IMR-90 (cell line): ENCODE measurements around the gene OR6K6. TPM values are rescaled to one million over a fixed set of nuclear protein-coding genes. Genes with fewer than 3 reads are reported as not detected.

Experiments
- ATAC-seq: fragments of 200-7000 bp; cut with Tn5 transposase; 2 replicates; pipeline ENCODE4 v1.9.1; 2020; ENCODE audit warnings: low read depth, mild to moderate bottlenecking, moderate library complexity
- BruUV-seq: library from RNA; stranded (reverse); fragments of 400-500 nt; replicated peaks from 2 replicates; lab custom pipeline; 2021; lab: Mats Ljungman, UMichigan
- CTCF ChIA-PET: fragments of 300-600 bp; formaldehyde crosslinking; extraction: SDS; loops from one replicate; lab custom pipeline; 2021; ENCODE audit warnings: antibody characterized with exemption; lab: Yijun Ruan, JAX
- POLR2A ChIA-PET: fragments of 300-600 bp; sonication (Branson Sonifier 250); formaldehyde crosslinking; loops from one replicate; lab custom pipeline; 2022; ENCODE audit warnings: antibody characterized with exemption; ENCODE audit not compliant: unreplicated experiment; lab: Charles Lee
- DNase-seq: peaks from one replicate; pipeline ENCODE4 v3.0.0; 2013
- H2AFZ ChIP-seq: replicated peaks from 2 replicates; pipeline ENCODE3; 2013; ENCODE audit warnings: low read length, mild to moderate bottlenecking; ENCODE audit not compliant: poor library complexity
- H2AK5ac ChIP-seq: 2 replicates; pipeline ENCODE4 v1.6.1; 2013; ENCODE audit warnings: low read depth, low read length, inconsistent platforms
- H2AK9ac ChIP-seq: replicated peaks from 2 replicates; pipeline ENCODE3; 2013; ENCODE audit warnings: mild to moderate bottlenecking, low read depth, low read length, moderate library complexity; ENCODE audit not compliant: poor library complexity
- H2BK120ac ChIP-seq: 2 replicates; pipeline ENCODE4 v1.6.1; 2013; ENCODE audit warnings: low read depth, low read length, inconsistent platforms
- H2BK15ac ChIP-seq: 3 replicates; pipeline ENCODE4 v1.6.1; 2013; ENCODE audit warnings: low read depth, low read length, inconsistent platforms
- H2BK20ac ChIP-seq: 2 replicates; pipeline ENCODE4 v1.6.1; 2013; ENCODE audit warnings: low read depth, mild to moderate bottlenecking, inconsistent platforms, low read length, moderate library complexity
- H2BK5ac ChIP-seq: 2 replicates; pipeline ENCODE4 v1.6.1; 2013; ENCODE audit warnings: mild to moderate bottlenecking, low read depth, low read length, inconsistent platforms; ENCODE audit not compliant: poor library complexity, severe bottlenecking
- H3K14ac ChIP-seq: replicated peaks from 2 replicates; pipeline ENCODE4 v1.6.1; 2013; ENCODE audit warnings: low read depth, low read length, inconsistent platforms
- H3K18ac ChIP-seq: 2 replicates; pipeline ENCODE4 v1.6.1; 2013; ENCODE audit warnings: low read depth, low read length, control low read depth
- H3K23ac ChIP-seq: 2 replicates; pipeline ENCODE4 v1.6.1; 2013; ENCODE audit warnings: low read depth, low read length, inconsistent platforms
- H3K27ac ChIP-seq: 2 replicates; pipeline ENCODE4 v1.5.1; 2013; ENCODE audit warnings: mild to moderate bottlenecking, control low read depth, low read length; ENCODE audit not compliant: insufficient read depth
- H3K27me3 ChIP-seq: 2 replicates; pipeline ENCODE4 v1.6.1; 2013; ENCODE audit warnings: low read length; ENCODE audit not compliant: control insufficient read depth, insufficient read depth
- H3K36me3 ChIP-seq: 2 replicates; pipeline ENCODE4 v1.6.1; 2013; ENCODE audit warnings: low read length, mixed read lengths; ENCODE audit not compliant: control insufficient read depth, insufficient read depth
- H3K4ac ChIP-seq: 2 replicates; pipeline ENCODE4 v1.6.1; 2013; ENCODE audit warnings: low read depth, low read length, inconsistent platforms
- H3K4me1 ChIP-seq: 2 replicates; pipeline ENCODE4 v1.6.1; 2013; ENCODE audit warnings: low read length, mixed read lengths; ENCODE audit not compliant: control insufficient read depth, insufficient read depth
- H3K4me2 ChIP-seq: 2 replicates; pipeline ENCODE4 v1.6.1; 2013; ENCODE audit warnings: low read depth, mild to moderate bottlenecking, control low read depth, low read length, moderate library complexity
- H3K4me3 ChIP-seq: 2 replicates; pipeline ENCODE4 v1.5.1; 2013; ENCODE audit warnings: low read depth, mild to moderate bottlenecking, control low read depth, low read length, moderate library complexity; ENCODE audit not compliant: insufficient read depth
- H3K56ac ChIP-seq: 2 replicates; pipeline ENCODE4 v1.6.1; 2013; ENCODE audit warnings: low read length, inconsistent platforms; ENCODE audit not compliant: insufficient read depth; ENCODE audit errors: extremely low read depth
- H3K79me1 ChIP-seq, 2 experiments: 2 replicates each; pipeline ENCODE4 v1.6.1; 2013; ENCODE audit warnings: low read length in 2 of 2, inconsistent platforms in 1 of 2, low read depth in 1 of 2
- H3K9ac ChIP-seq: 2 replicates; pipeline ENCODE4 v1.6.1; 2013; ENCODE audit warnings: low read depth, low read length, control low read depth
- H3K9me1 ChIP-seq: 2 replicates; pipeline ENCODE4 v1.6.1; 2013; ENCODE audit warnings: low read length, inconsistent platforms; ENCODE audit not compliant: insufficient read depth
- H3K9me3 ChIP-seq: 2 replicates; pipeline ENCODE4 v1.6.1; 2013; ENCODE audit warnings: low read length; ENCODE audit not compliant: control insufficient read depth, insufficient read depth
- H4K20me1 ChIP-seq: 2 replicates; pipeline ENCODE4 v1.6.1; 2013; ENCODE audit warnings: low read length, inconsistent platforms; ENCODE audit not compliant: insufficient read depth
- H4K5ac ChIP-seq: 2 replicates; pipeline ENCODE4 v1.6.1; 2013; ENCODE audit warnings: mild to moderate bottlenecking, low read depth, low read length, control low read depth
- H4K8ac ChIP-seq, 2 experiments: 2 replicates each; pipeline ENCODE4 v1.6.1; 2013; ENCODE audit warnings: low read depth in 2 of 2, low read length in 2 of 2, control low read depth in 1 of 2, inconsistent platforms in 1 of 2
- H4K91ac ChIP-seq: 2 replicates; pipeline ENCODE4 v1.6.1; 2013; ENCODE audit warnings: low read depth, low read length, inconsistent platforms; ENCODE audit not compliant: insufficient read depth
- BHLHE40 ChIP-seq: fragments of 150-350 bp; IDR thresholded peaks from 2 replicates; pipeline ENCODE4 v1.6.1; 2016; ENCODE audit warnings: mild to moderate bottlenecking, low read depth, low read length
- CTCF ChIP-seq: conservative IDR thresholded peaks from 2 replicates; pipeline ENCODE4 v1.5.1; 2012; ENCODE audit warnings: mild to moderate bottlenecking, low read depth, low read length, improper control_type of control experiment
- WGBS, 2 experiments: methylation state at CpG; one replicate each; pipeline versions ENCODE4 v1.1.5 to v1.1.7; 2013; ENCODE audit warnings: missing lambda C conversion rate in 2 of 2; ENCODE audit not compliant: insufficient read length in 1 of 2; ENCODE audit errors: extremely low coverage in 2 of 2; 5-methylcytosine and 5-hydroxymethylcytosine counted together
- dilution Hi-C: fragments of 300-500 bp; cut with HindIII; formaldehyde crosslinking; loops from one replicate; pipeline ENCODE4 v1.14.3; 2018; ENCODE audit warnings: low sequenced_read_pairs; ENCODE audit not compliant: unreplicated experiment
- in situ Hi-C: fragments of 300-500 bp; cut with MboI; formaldehyde crosslinking; loops from 3 replicates; pipeline ENCODE4 v1.14.3; 2019; ENCODE audit warnings: low sequenced_read_pairs, inconsistent platforms, mixed read lengths
- intact Hi-C: fragments of 100-400 bp; cut with micrococcal nuclease; formaldehyde crosslinking; loops from 2 replicates; pipeline ENCODE4 v1.10.0; 2022
- polyA plus RNA-seq, 3 experiments: library from polyadenylated mRNA; depleted of rRNA; stranded (reverse); fragments of >200 nt; gene quantifications; 2 replicates each; pipeline ENCODE4 v1.2.3, GENCODE V29; 2012; ENCODE audit warnings: low replicate concordance in 1 of 3
- total RNA-seq: library from RNA; depleted of rRNA; stranded (reverse); fragments of >200 nt; gene quantifications from 2 replicates; pipeline ENCODE4 v1.2.3, GENCODE V29; 2012

The OR6K6 gene
- total and polyA plus RNA-seq, 2 of the 4 experiments (the other 2 are of a cell fraction), result not detected

DNA sequence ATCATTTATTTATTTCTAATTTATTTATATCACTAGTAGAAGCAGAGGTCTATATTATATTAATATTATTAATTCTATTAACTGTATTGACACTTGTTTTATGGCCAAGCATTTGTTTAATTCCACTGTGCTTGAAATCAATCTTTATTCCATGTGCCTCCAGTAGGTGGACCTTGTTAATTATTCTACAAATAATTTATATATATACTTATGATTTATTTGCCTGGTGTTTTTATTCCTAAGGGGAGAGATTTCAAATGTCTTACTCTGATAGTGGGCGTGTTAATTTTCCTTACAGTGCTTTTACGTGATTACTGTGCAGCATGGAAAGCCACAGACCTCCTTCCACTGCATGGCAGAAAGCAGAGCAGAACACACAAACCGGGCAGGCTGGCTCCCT lies 44.0 kb downstream of the OR6K6 start:
- peak overlapping the region; percentile 39 for H2AFZ ChIP-seq
- BruUV-seq, result no TSS peak
- TF ChIP-seq CTCF (peak; percentile 13; the same call in 1 of the 2 replicates), BHLHE40 (no peak)
- no peaks in the 10 kb centered on the region for H3K9me1 ChIP-seq
- H3K9ac ChIP-seq, result no peak overlapping the region
- dilution Hi-C loops (no loop called here), in situ Hi-C loops (no loop called here), intact Hi-C loops (loop anchor here (10.0 kb wide), 1 partner anchor 276 kb away; the partner anchor contains the start of gene AIM2)
- no peak overlapping the region for H4K5ac ChIP-seq
- no peak overlapping the region for H4K91ac ChIP-seq
- H3K27ac ChIP-seq, result no peak overlapping the region
- H2BK20ac ChIP-seq, result no peak overlapping the region
- no peak overlapping the region for H4K8ac ChIP-seq
- no peak overlapping the region for H3K18ac ChIP-seq
- H2BK120ac ChIP-seq, result no peak overlapping the region
- no peak overlapping the region for H3K23ac ChIP-seq
- no peak overlapping the region for H2AK5ac ChIP-seq
- no peak overlapping the region for H3K4ac ChIP-seq
- H3K9me3 ChIP-seq, result no peaks in the 10 kb centered on the region
- no peak overlapping the region for H3K4me3 ChIP-seq
- no peak overlapping the region for H3K56ac ChIP-seq
- no peak overlapping the region for H2AK9ac ChIP-seq
- WGBS, 2 experiments, result no CpG with 5 or more reads among the region's 3 CpGs
- ATAC-seq (no peak), DNase-seq (no peak)
- H3K4me2 ChIP-seq, result no peak overlapping the region
- no peak overlapping the region for H2BK15ac ChIP-seq
- no peak overlapping the region for H2BK5ac ChIP-seq
- CTCF ChIA-PET, result no interaction called here
- H3K27me3 ChIP-seq, result no peaks in the 10 kb centered on the region
- POLR2A ChIA-PET, result no interaction called here
- H3K14ac ChIP-seq, result no peak overlapping the region
- H4K20me1 ChIP-seq, result no peaks in the 10 kb centered on the region
- H3K79me1 ChIP-seq, result no peaks in the 10 kb centered on the region
- H3K36me3 ChIP-seq, result no peaks in the 10 kb centered on the region
- H3K4me1 ChIP-seq, result no peaks in the 10 kb centered on the region
